Mammary epithelial cell (primary cell): ENCODE measurements around the gene SYVN1.

Experiments
- EZH2 ChIP-seq: IDR thresholded peaks from 2 replicates; pipeline ENCODE4 v1.6.1; 2012; ENCODE audit warnings: low read length, inconsistent platforms, borderline replicate concordance
- TF ChIP-seq, protein P1 (sequence below), 2 donors: IDR thresholded peaks in 1 of 2; conservative IDR thresholded peaks in 1 of 2; 2 replicates each; pipeline ENCODE4 v1.5.1; 2011 to 2012; ENCODE audit warnings: inconsistent platforms in 2 of 2, low read length in 2 of 2, mild to moderate bottlenecking in 2 of 2, control low read depth in 1 of 2, low read depth in 1 of 2; ENCODE audit not compliant: insufficient read depth in 1 of 2; ENCODE audit errors: extremely low read depth in 1 of 2

DNA sequence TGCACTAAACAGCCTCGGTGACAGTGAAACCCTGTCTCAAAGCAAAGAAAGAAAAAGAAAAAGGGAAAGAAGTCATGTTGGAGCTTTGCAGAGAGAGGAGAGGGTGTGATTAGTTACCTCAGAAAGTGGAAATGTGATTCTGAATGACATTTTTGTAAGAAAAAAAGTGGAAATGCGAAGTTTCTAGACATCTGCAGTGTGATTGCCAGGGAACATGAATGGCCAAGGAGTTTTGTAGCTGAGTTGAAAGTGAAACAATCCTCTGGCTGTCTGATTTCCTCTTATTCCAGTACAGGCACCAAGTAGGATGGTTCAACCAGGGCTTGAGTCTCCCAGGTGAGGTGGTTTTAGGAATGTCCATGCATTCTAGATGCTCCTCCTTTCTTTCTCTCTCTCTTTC lies 17.8 kb upstream of the SYVN1 start:
- TF ChIP-seq, protein P1, sequence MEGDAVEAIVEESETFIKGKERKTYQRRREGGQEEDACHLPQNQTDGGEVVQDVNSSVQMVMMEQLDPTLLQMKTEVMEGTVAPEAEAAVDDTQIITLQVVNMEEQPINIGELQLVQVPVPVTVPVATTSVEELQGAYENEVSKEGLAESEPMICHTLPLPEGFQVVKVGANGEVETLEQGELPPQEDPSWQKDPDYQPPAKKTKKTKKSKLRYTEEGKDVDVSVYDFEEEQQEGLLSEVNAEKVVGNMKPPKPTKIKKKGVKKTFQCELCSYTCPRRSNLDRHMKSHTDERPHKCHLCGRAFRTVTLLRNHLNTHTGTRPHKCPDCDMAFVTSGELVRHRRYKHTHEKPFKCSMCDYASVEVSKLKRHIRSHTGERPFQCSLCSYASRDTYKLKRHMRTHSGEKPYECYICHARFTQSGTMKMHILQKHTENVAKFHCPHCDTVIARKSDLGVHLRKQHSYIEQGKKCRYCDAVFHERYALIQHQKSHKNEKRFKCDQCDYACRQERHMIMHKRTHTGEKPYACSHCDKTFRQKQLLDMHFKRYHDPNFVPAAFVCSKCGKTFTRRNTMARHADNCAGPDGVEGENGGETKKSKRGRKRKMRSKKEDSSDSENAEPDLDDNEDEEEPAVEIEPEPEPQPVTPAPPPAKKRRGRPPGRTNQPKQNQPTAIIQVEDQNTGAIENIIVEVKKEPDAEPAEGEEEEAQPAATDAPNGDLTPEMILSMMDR (conservative IDR thresholded peaks at IDR 0.05 in 1 of 2, IDR thresholded peaks at IDR 0.05 in 1 of 2; ENCODE audit: extremely low read depth in 1 of 2, insufficient read depth in 1 of 2, low read depth in 1 of 2, low read length in 2 of 2) = no peak
- no peak for TF ChIP-seq EZH2
